K562 (cell line): ENCODE measurements around the gene OR2B2. TPM values are rescaled to one million over a fixed set of nuclear protein-coding genes. Genes with fewer than 3 reads are reported as not detected.

ENCODE experiments used
- ATF3 ChIP-seq, 2 experiments: fragments of 450-650 bp in 1 of 2; sonication (generic) in 1 of 2; formaldehyde crosslinking in 1 of 2; IDR thresholded peaks in 1 of 2; conservative IDR thresholded peaks in 1 of 2; 2 replicates each; pipeline versions ENCODE4 v1.6.1 to v1.8.1; 2016 to 2023; ENCODE audit warnings: mild to moderate bottlenecking in 2 of 2, moderate library complexity in 2 of 2, inconsistent platforms in 1 of 2, missing genetic modification reagents in 1 of 2
- CREM ChIP-seq: IDR thresholded peaks from 2 replicates; pipeline ENCODE4 v1.6.1; 2014; ENCODE audit warnings: antibody characterized with exemption, low read depth
- CXXC5 ChIP-seq: fragments of 250-450 bp; sonication (Bioruptor Pico); IDR thresholded peaks from 2 replicates; pipeline ENCODE4 v1.8.0; 2022; ENCODE audit warnings: inconsistent platforms, mild to moderate bottlenecking, moderate library complexity
- DMBX1 ChIP-seq: fragments of 250-450 bp; sonication (Bioruptor Pico); IDR thresholded peaks from 2 replicates; pipeline ENCODE4 v1.8.0; 2022; ENCODE audit warnings: inconsistent platforms, mild to moderate bottlenecking, moderate library complexity, borderline replicate concordance
- LARP7 ChIP-seq: fragments of 450-650 bp; IDR thresholded peaks from 2 replicates; pipeline ENCODE4 v1.6.1; 2016
- NCOA4 ChIP-seq: fragments of 450-650 bp; IDR thresholded peaks from 2 replicates; pipeline ENCODE4 v1.6.1; 2018; ENCODE audit warnings: mild to moderate bottlenecking; ENCODE audit not compliant: partially characterized antibody
- NEUROD1 ChIP-seq: fragments of 150-350 bp; IDR thresholded peaks from 2 replicates; pipeline ENCODE4 v1.6.1; 2014; ENCODE audit warnings: borderline replicate concordance, low read length, low read depth; ENCODE audit not compliant: partially characterized antibody
- NR0B1 ChIP-seq: fragments of 450-650 bp; IDR thresholded peaks from one replicate; pipeline ENCODE4 v1.6.1; 2018; ENCODE audit warnings: mild to moderate bottlenecking, moderate library complexity; ENCODE audit not compliant: partially characterized antibody
- RB1 ChIP-seq: fragments of 450-650 bp; IDR thresholded peaks from 2 replicates; pipeline ENCODE4 v1.6.1; 2017; ENCODE audit warnings: low read depth, mild to moderate bottlenecking
- RFX7 ChIP-seq: fragments of 250-450 bp; sonication (Bioruptor Pico); IDR thresholded peaks from 2 replicates; pipeline ENCODE4 v1.5.1; 2021; ENCODE audit warnings: mild to moderate bottlenecking
- TAF1 ChIP-seq: IDR thresholded peaks from 2 replicates; pipeline ENCODE4 v1.6.1; 2011; ENCODE audit warnings: mild to moderate bottlenecking, low read length, moderate library complexity; ENCODE audit not compliant: insufficient read depth, control insufficient read depth, severe bottlenecking; ENCODE audit errors: extremely low read depth
- TEAD4 ChIP-seq, 2 experiments: sonication (generic) in 1 of 2; formaldehyde crosslinking in 1 of 2; IDR thresholded peaks; 2 replicates each; pipeline versions ENCODE4 v1.6.1 to v1.8.0; 2012 to 2022; ENCODE audit warnings: borderline replicate concordance in 1 of 2, inconsistent platforms in 1 of 2, low read length in 1 of 2, mild to moderate bottlenecking in 1 of 2, missing genetic modification reagents in 1 of 2
- XRCC4 ChIP-seq: IDR thresholded peaks from one replicate; pipeline ENCODE4 v1.6.1; 2011; ENCODE audit not compliant: insufficient read depth, insufficient read length; ENCODE audit errors: extremely low read depth
- ZNF174 ChIP-seq: fragments of 250-450 bp; sonication (Bioruptor Pico); IDR thresholded peaks from 2 replicates; pipeline ENCODE4 v1.4.0; 2020; ENCODE audit warnings: mild to moderate bottlenecking
- polyA plus RNA-seq, 8 experiments: library from polyadenylated mRNA; depleted of rRNA in 4 of 8; stranded (reverse) in 5 of 8; unstranded in 3 of 8; fragments of >200 nt; fragmentation: Nextera tagmentation in 2 of 8; fragmentation: Illumina TruSeq in 1 of 8; extraction: Ambion mirVana in 2 of 8; extraction: Trizol in 1 of 8; gene quantifications; 2 replicates each; pipeline versions ENCODE4 v1.2.1 to v1.2.3, GENCODE V29; 2011 to 2014; ENCODE audit warnings: inconsistent platforms in 1 of 8, missing spikeins in 1 of 8
- total RNA-seq, 7 experiments: library from RNA; depleted of rRNA in 6 of 7; stranded (reverse); fragments of >200 nt in 6 of 7; fragmentation: Illumina TruSeq in 2 of 7; extraction: Trizol in 2 of 7; gene quantifications; 2 replicates each; pipeline versions ENCODE4 v1.2.1 to v1.2.3, GENCODE V29; 2011 to 2021; ENCODE audit warnings: low replicate concordance in 1 of 7
- TF ChIP-seq, protein P1 (sequence below), 2 experiments: fragments of 200-800 bp in 1 of 2; sonication (Bioruptor generic) in 1 of 2; sonication (generic) in 1 of 2; formaldehyde crosslinking in 1 of 2; IDR thresholded peaks in 1 of 2; conservative IDR thresholded peaks in 1 of 2; 2 replicates each; pipeline versions ENCODE4 v1.5.0 to v1.6.1; 2016 to 2020; ENCODE audit warnings: missing compliant biosample characterization in 1 of 2, missing genetic modification characterization in 1 of 2, missing genetic modification reagents in 1 of 2

Gene OR2B2
- total and polyA plus RNA-seq, 9 of the 15 experiments (the other 6 are each of a cell fraction or from before 2014, with no cell fraction given), result 0.24 TPM; not detected in 8

DNA sequence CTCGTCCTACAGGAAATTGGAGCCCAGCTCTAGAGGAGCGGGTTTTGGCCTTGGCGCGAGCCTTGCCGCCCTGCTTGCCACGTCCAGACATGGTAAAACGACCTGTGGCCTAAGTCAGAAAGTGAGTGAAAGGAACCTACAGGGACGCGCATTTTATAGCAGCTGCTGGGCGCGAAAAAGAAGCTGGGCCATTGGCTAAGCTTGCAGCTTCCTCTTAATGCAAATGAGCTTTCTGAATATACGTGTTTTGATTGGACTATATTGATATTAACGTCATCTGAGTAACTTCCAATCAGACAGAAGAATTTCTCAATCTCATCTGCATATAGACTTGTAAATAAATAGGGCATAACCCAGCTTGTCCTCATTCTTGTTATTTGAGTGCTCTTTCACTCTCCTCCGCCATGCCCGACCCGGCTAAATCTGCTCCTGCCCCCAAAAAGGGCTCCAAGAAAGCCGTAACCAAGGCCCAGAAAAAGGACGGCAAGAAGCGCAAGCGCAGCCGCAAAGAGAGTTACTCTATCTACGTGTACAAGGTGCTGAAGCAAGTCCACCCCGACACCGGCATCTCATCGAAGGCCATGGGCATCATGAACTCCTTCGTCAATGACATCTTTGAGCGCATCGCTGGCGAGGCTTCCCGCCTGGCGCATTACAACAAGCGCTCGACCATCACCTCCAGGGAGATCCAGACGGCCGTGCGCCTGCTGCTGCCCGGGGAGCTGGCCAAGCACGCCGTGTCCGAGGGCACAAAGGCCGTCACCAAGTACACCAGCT lies 18.9 kb downstream of the OR2B2 start (continued):
- TF ChIP-seq XRCC4 (no peak), DMBX1 (0 out of 2 replicates have a peak, but pooled peaks have one; percentile 22), RB1 (peak; percentile 98), CREM (peak; percentile 58), LARP7 (no peak), NR0B1 (no peak), NEUROD1 (peak; percentile 78), NCOA4 (no peak), TAF1 (peak; percentile 98), RFX7 (CRISPR knock-in tag) (no peak), CXXC5 (peak; percentile 85), ZNF174 (CRISPR knock-in tag) (no peak), ATF3 (IDR thresholded peaks at IDR 0.05) (no peak), ATF3 (CRISPR knock-in tag; conservative IDR thresholded peaks at IDR 0.05) (peak; percentile 87; the same call in 1 of the 2 replicates), TEAD4 (IDR thresholded peaks at IDR 0.05; ENCODE audit: low read length) (peak; percentile 13; the same call in 1 of the 2 replicates), TEAD4 (CRISPR knock-in tag; IDR thresholded peaks at IDR 0.05; ENCODE audit: borderline replicate concordance) (no peak)
- TF ChIP-seq, protein P1, sequence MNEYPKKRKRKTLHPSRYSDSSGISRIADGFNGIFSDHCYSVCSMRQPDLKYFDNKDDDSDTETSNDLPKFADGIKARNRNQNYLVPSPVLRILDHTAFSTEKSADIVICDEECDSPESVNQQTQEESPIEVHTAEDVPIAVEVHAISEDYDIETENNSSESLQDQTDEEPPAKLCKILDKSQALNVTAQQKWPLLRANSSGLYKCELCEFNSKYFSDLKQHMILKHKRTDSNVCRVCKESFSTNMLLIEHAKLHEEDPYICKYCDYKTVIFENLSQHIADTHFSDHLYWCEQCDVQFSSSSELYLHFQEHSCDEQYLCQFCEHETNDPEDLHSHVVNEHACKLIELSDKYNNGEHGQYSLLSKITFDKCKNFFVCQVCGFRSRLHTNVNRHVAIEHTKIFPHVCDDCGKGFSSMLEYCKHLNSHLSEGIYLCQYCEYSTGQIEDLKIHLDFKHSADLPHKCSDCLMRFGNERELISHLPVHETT (CRISPR knock-in tag; conservative IDR thresholded peaks at IDR 0.05 in 1 of 2, IDR thresholded peaks at IDR 0.05 in 1 of 2), result peak in 1 of 2 experiments; percentile 49; a peak in 1 of 4 replicates
